Astrocyte (in vitro differentiated cells and primary cell): ENCODE data around the gene POM121. TPM values are rescaled to one million over a fixed set of nuclear protein-coding genes. Genes with fewer than 3 reads are reported as not detected.
"Not testable (repeated sequence)": the region's sequence is repeated elsewhere in the genome, so short reads cannot be mapped to it uniquely, and the experiment has no call there.

Experiments
- DNase-seq: peaks from one replicate; pipeline ENCODE4 v3.0.0-alpha.2; 2010; ENCODE audit warnings: low read depth
- FAIRE-seq: peaks from 2 replicates; lab custom pipeline; 2011; peaks lifted over from hg19 to GRCh38; lab: Jason Lieb, UNC
- H2AFZ ChIP-seq: 2 replicates; pipeline ENCODE4 v1.6.0; 2012; ENCODE audit warnings: low read depth, low read length, inconsistent platforms
- H3K27ac ChIP-seq: 2 replicates; pipeline ENCODE4 v1.5.1; 2011; ENCODE audit warnings: low read depth, low read length, inconsistent platforms
- H3K27me3 ChIP-seq: 2 replicates; pipeline ENCODE4 v1.6.0; 2011; ENCODE audit warnings: low read length, inconsistent platforms; ENCODE audit not compliant: insufficient read depth
- H3K36me3 ChIP-seq: 2 replicates; pipeline ENCODE4 v1.5.1; 2011; ENCODE audit warnings: low read length, inconsistent platforms; ENCODE audit not compliant: insufficient read depth
- H3K4me1 ChIP-seq: 2 replicates; pipeline ENCODE4 v1.5.1; 2011; ENCODE audit warnings: low read length, inconsistent platforms; ENCODE audit not compliant: insufficient read depth
- H3K4me2 ChIP-seq: 2 replicates; pipeline ENCODE4 v1.6.0; 2012; ENCODE audit warnings: low read length, inconsistent platforms
- H3K4me3 ChIP-seq: 2 replicates; pipeline ENCODE4 v1.5.1; 2011; ENCODE audit warnings: low read depth, mild to moderate bottlenecking, low read length, inconsistent platforms; ENCODE audit not compliant: insufficient read depth
- H3K79me2 ChIP-seq: 2 replicates; pipeline ENCODE4 v1.6.0; 2012; ENCODE audit warnings: mild to moderate bottlenecking, low read length, inconsistent platforms; ENCODE audit not compliant: insufficient read depth
- H3K9ac ChIP-seq: 2 replicates; pipeline ENCODE4 v1.6.0; 2012; ENCODE audit warnings: mild to moderate bottlenecking, low read length, inconsistent platforms
- H3K9me3 ChIP-seq: 2 replicates; pipeline ENCODE4 v1.5.1; 2012; ENCODE audit warnings: low read depth, mild to moderate bottlenecking, low read length, inconsistent platforms; ENCODE audit not compliant: insufficient read depth
- H4K20me1 ChIP-seq: 2 replicates; pipeline ENCODE4 v1.6.0; 2012; ENCODE audit warnings: low read length, inconsistent platforms; ENCODE audit not compliant: insufficient read depth
- H3K27ac Mint-ChIP-seq: one replicate; pipeline ENCODE4 v1.8.0; 2021; ENCODE audit warnings: mild to moderate bottlenecking, mixed read lengths; ENCODE audit not compliant: unreplicated experiment
- H3K27me3 Mint-ChIP-seq: one replicate; pipeline ENCODE4 v1.8.0; 2021; ENCODE audit warnings: low read depth, mixed read lengths; ENCODE audit not compliant: unreplicated experiment
- H3K36me3 Mint-ChIP-seq: one replicate; pipeline ENCODE4 v1.8.0; 2021; ENCODE audit warnings: low read depth, mixed read lengths; ENCODE audit not compliant: unreplicated experiment
- H3K4me1 Mint-ChIP-seq: one replicate; pipeline ENCODE4 v1.8.0; 2021; ENCODE audit warnings: low read depth, mixed read lengths; ENCODE audit not compliant: unreplicated experiment
- H3K4me3 Mint-ChIP-seq: one replicate; pipeline ENCODE4 v1.8.0; 2021; ENCODE audit warnings: mild to moderate bottlenecking, moderate library complexity, mixed read lengths; ENCODE audit not compliant: unreplicated experiment
- H3K9me3 Mint-ChIP-seq: one replicate; pipeline ENCODE4 v1.8.0; 2021; ENCODE audit warnings: mild to moderate bottlenecking, mixed read lengths; ENCODE audit not compliant: unreplicated experiment
- total RNA-seq: library from RNA; stranded (reverse); gene quantifications from 2 replicates; pipeline ENCODE4 v1.2.1, GENCODE V29; 2021

The POM121 gene
- total RNA-seq, 1 donor from 2014 or later, result 49.1 TPM

- H3K36me3 ChIP-seq, H3K4me1 ChIP-seq, H3K4me1 Mint-ChIP-seq, H3K9ac ChIP-seq, H4K20me1 ChIP-seq, FAIRE-seq, H3K9me3 Mint-ChIP-seq, H3K4me2 ChIP-seq, H3K27ac ChIP-seq, H3K9me3 ChIP-seq, H3K27me3 Mint-ChIP-seq, DNase-seq, H3K79me2 ChIP-seq, H2AFZ ChIP-seq, H3K36me3 Mint-ChIP-seq, H3K4me3 ChIP-seq, H3K27ac Mint-ChIP-seq, H3K27me3 ChIP-seq, H3K4me3 Mint-ChIP-seq: not testable (repeated sequence)
Observed at GRCh38 chr7:72960029-72960428, 35.1 kb downstream of the POM121 start.

GRCh38 chr7:72960626-72961345 is 35.9 kb downstream of the POM121 start:
- not testable (repeated sequence) for H3K27me3 Mint-ChIP-seq, DNase-seq, H3K36me3 ChIP-seq, H3K79me2 ChIP-seq, H3K36me3 Mint-ChIP-seq, H3K27ac Mint-ChIP-seq, H3K4me3 Mint-ChIP-seq, H3K9me3 Mint-ChIP-seq, H3K27ac ChIP-seq, FAIRE-seq, H3K4me1 ChIP-seq, H3K9me3 ChIP-seq, H4K20me1 ChIP-seq, H3K4me1 Mint-ChIP-seq, H3K4me2 ChIP-seq, H2AFZ ChIP-seq, H3K27me3 ChIP-seq, H3K9ac ChIP-seq, H3K4me3 ChIP-seq

GRCh38 chr7:72961346-72961650 is 36.4 kb downstream of the POM121 start:
- not testable (repeated sequence) for H3K4me2 ChIP-seq, H3K9me3 Mint-ChIP-seq, H3K27me3 Mint-ChIP-seq

GRCh38 chr7:72963056-72963455 is 38.2 kb downstream of the POM121 start:
- H4K20me1 ChIP-seq, H3K27ac Mint-ChIP-seq, H3K27me3 Mint-ChIP-seq, H3K4me1 Mint-ChIP-seq, DNase-seq, H3K36me3 Mint-ChIP-seq, H3K4me1 ChIP-seq, H3K27ac ChIP-seq, H3K36me3 ChIP-seq, FAIRE-seq, H3K79me2 ChIP-seq, H3K9me3 ChIP-seq, H2AFZ ChIP-seq, H3K9me3 Mint-ChIP-seq, H3K4me2 ChIP-seq, H3K9ac ChIP-seq, H3K27me3 ChIP-seq, H3K4me3 Mint-ChIP-seq, H3K4me3 ChIP-seq: not testable (repeated sequence)

More at GRCh38 chr7:72961346-72961650, 36.4 kb downstream of the POM121 start:
- H3K79me2 ChIP-seq, H3K4me1 Mint-ChIP-seq, DNase-seq, H3K27ac ChIP-seq, H2AFZ ChIP-seq, H3K27me3 ChIP-seq, FAIRE-seq, H3K4me1 ChIP-seq, H3K27ac Mint-ChIP-seq, H3K4me3 ChIP-seq, H4K20me1 ChIP-seq, H3K9ac ChIP-seq, H3K9me3 ChIP-seq, H3K36me3 Mint-ChIP-seq, H3K4me3 Mint-ChIP-seq, H3K36me3 ChIP-seq: not testable (repeated sequence)

- not testable (repeated sequence) for H4K20me1 ChIP-seq, H3K36me3 ChIP-seq, H3K4me2 ChIP-seq, H3K9me3 Mint-ChIP-seq, H3K27ac Mint-ChIP-seq, H3K9me3 ChIP-seq, H3K36me3 Mint-ChIP-seq, H3K4me1 ChIP-seq, H3K27me3 ChIP-seq, FAIRE-seq, H3K27me3 Mint-ChIP-seq, H3K4me3 ChIP-seq, H3K79me2 ChIP-seq, DNase-seq, H2AFZ ChIP-seq, H3K9ac ChIP-seq, H3K4me3 Mint-ChIP-seq, H3K27ac ChIP-seq, H3K4me1 Mint-ChIP-seq
Observed at GRCh38 chr7:72965186-72965975, 40.5 kb downstream of the POM121 start.

GRCh38 chr7:72966892-72967291 is 42.0 kb downstream of the POM121 start:
- H2AFZ ChIP-seq, H3K27ac Mint-ChIP-seq, H3K36me3 ChIP-seq, H4K20me1 ChIP-seq, H3K4me3 ChIP-seq, H3K27me3 ChIP-seq, H3K4me1 ChIP-seq, H3K79me2 ChIP-seq, FAIRE-seq, H3K9me3 Mint-ChIP-seq, H3K4me3 Mint-ChIP-seq, H3K4me2 ChIP-seq, DNase-seq, H3K27ac ChIP-seq, H3K4me1 Mint-ChIP-seq, H3K9ac ChIP-seq, H3K9me3 ChIP-seq, H3K27me3 Mint-ChIP-seq, H3K36me3 Mint-ChIP-seq: not testable (repeated sequence)
